ENCODE results near the gene PAPSS2. TPM values are rescaled to one million over a fixed set of nuclear protein-coding genes. Genes with fewer than 3 reads are reported as not detected.

PAPSS2 gene
- total and polyA plus RNA-seq, 8 donors = 1.3 to 17.3 (median 10.8) TPM

GRCh38 chr10:87782721-87783120 lies 123.0 kb downstream of the PAPSS2 start:
- no peaks in the 10 kb centered on the region for H3K9me3 ChIP-seq
- no peak for TF ChIP-seq EP300 (IDR thresholded peaks at IDR 0.05)
- no peak for TF ChIP-seq POLR2A (IDR thresholded peaks at IDR 0.05)
- no peak for TF ChIP-seq CTCF (IDR thresholded peaks at IDR 0.05)
- no peak for TF ChIP-seq POLR2AphosphoS5 (IDR thresholded peaks at IDR 0.05)
- H3K4me3 ChIP-seq = no peak overlapping the region
- WGBS, 5 donors = 91 to 96% (median 95%) methylated on average over 6 of the region's 6 CpGs
- DNase-seq = no peak
- H3K4me1 ChIP-seq = no peaks in the 10 kb centered on the region
- intact Hi-C loops (cut with DNase I; ENCODE audit: low total_unique reads) = no loop called here
- no peak overlapping the region for H3K27ac ChIP-seq
- peaks cover 0 to 65% (median 54%) of the 10 kb centered on the region in 4 donors for H3K36me3 ChIP-seq
- no peaks in the 10 kb centered on the region for H3K27me3 ChIP-seq

GRCh38 chr10:87786421-87786820 lies 126.7 kb downstream of the PAPSS2 start:
- no peaks in the 10 kb centered on the region for H3K27me3 ChIP-seq
- WGBS, 5 donors = 93 to 98% (median 95%) methylated on average over 7 of the region's 7 CpGs

DNA sequence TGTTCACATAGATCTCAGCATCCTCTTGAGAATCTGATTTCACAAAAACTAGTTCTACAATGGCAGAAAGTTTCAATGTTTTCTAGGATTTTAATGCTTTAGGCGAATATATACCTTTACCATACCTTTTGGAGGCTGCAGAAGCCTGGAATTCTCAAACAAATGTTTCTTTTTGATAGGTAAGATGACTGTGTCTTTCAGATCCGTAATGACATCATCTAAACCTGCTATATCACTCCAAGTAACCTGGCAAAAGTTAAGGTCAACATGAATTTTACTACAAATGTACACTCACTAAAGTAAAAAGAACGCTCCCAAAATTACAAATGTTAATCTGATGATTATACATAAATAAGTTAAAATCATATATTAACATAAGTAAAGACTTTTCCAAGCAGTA lies 130.5 kb downstream of the PAPSS2 start:
- no peak for TF ChIP-seq POLR2A (IDR thresholded peaks at IDR 0.05)
- TF ChIP-seq CTCF (IDR thresholded peaks at IDR 0.05) = no peak
- TF ChIP-seq POLR2AphosphoS5 (IDR thresholded peaks at IDR 0.05) = no peak
- no peak for TF ChIP-seq EP300 (IDR thresholded peaks at IDR 0.05)
- peaks cover 0 to 43% (median 34%) of the 10 kb centered on the region in 4 donors for H3K36me3 ChIP-seq
- WGBS, 5 donors = 70 to 94% (median 89%) methylated on average over 3 of the region's 3 CpGs

More at GRCh38 chr10:87786421-87786820, 126.7 kb downstream of the PAPSS2 start:
- H3K27ac ChIP-seq = no peak overlapping the region
- H3K9me3 ChIP-seq = no peaks in the 10 kb centered on the region
- no peak for TF ChIP-seq POLR2AphosphoS5 (IDR thresholded peaks at IDR 0.05)
- peaks cover 0 to 55% (median 49%) of the 10 kb centered on the region in 4 donors for H3K36me3 ChIP-seq
- DNase-seq = no peak
- intact Hi-C loops (cut with DNase I; ENCODE audit: low total_unique reads) = no loop called here
- H3K4me1 ChIP-seq = peaks cover 0 to 7% (median 7%) of the 10 kb centered on the region in 4 donors
- no peak overlapping the region for H3K4me3 ChIP-seq

DNA sequence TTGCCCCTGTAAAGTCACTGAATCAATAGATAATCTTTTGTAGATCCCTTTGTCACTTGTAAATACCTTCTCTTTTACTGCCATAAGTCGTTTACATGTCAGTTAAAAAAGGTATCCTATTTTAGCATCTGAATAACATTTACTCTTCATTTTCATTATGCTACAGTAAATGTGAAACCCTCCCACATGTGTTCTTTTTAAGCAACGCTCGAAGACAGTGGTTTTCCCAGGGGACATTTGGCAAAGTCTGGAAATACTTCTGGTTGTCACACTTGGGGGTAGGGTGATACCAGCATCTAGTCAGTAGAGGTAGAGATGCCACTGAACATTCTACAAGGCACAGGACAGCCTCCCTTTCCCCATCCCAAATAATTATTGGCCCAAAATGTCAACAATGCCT lies 134.6 kb downstream of the PAPSS2 start:
- TF ChIP-seq CTCF (IDR thresholded peaks at IDR 0.05) = no peak
- no peak for TF ChIP-seq POLR2AphosphoS5 (IDR thresholded peaks at IDR 0.05)
- no peak for TF ChIP-seq EP300 (IDR thresholded peaks at IDR 0.05)
- no peak for TF ChIP-seq POLR2A (IDR thresholded peaks at IDR 0.05)
- Histone ChIP-seq H3K4me1 (peaks cover 0 to 10% (median 7%) of the 10 kb centered on the region in 4 donors), H3K27ac (no peak overlapping the region), H3K27me3 (no peaks in the 10 kb centered on the region), H3K4me3 (no peak overlapping the region), H3K36me3 (peaks cover 0 to 23% (median 16%) of the 10 kb centered on the region in 4 donors), H3K9me3 (no peaks in the 10 kb centered on the region)
- intact Hi-C loops (cut with DNase I; ENCODE audit: low total_unique reads) = no loop called here
- DNase-seq = no peak
- 74 to 85% (median 75%) methylated on average over 3 of the region's 3 CpGs for WGBS, 5 donors

More for the DNA sequence above, 130.5 kb downstream of the PAPSS2 start:
- no peak for DNase-seq
- H3K4me3 ChIP-seq = no peak overlapping the region
- H3K4me1 ChIP-seq = peaks cover 0 to 7% (median 7%) of the 10 kb centered on the region in 4 donors
- intact Hi-C loops (cut with DNase I; ENCODE audit: low total_unique reads) = no loop called here
- no peak overlapping the region for H3K27ac ChIP-seq
- H3K9me3 ChIP-seq = no peaks in the 10 kb centered on the region
- H3K27me3 ChIP-seq = no peaks in the 10 kb centered on the region

Other genes with a start within 250 kb of the PAPSS2 start
- 10 to 100 TPM in 3 of 5 donors, 1 to 10 TPM in 1, under 1 TPM in 1; 0.89 to 19.4 (median 12.7) TPM for gene MINPP1, start 155.0 kb upstream of the PAPSS2 start, total RNA-seq
- gene MINPP1, start 155.0 kb upstream of the PAPSS2 start, polyA plus RNA-seq = 1 to 10 TPM; 3.7 to 8.2 (median 4.9) TPM
- gene ATAD1, start 158.3 kb downstream of the PAPSS2 start, total RNA-seq = 10 to 100 TPM in 4 of 5 donors, 1 to 10 TPM in 1; 9.0 to 61.7 (median 21.6) TPM
- gene ATAD1, start 158.3 kb downstream of the PAPSS2 start, polyA plus RNA-seq = 10 to 100 TPM in 1 of 3 donors, 1 to 10 TPM in 2; 7.0 to 10.6 (median 7.4) TPM
- gene KLLN, start 203.7 kb downstream of the PAPSS2 start, total RNA-seq = under 1 TPM in 1 of 5 donors, not detected in 4; 0.18 TPM
- under 1 TPM; 0.23 to 0.37 (median 0.31) TPM for gene KLLN, start 203.7 kb downstream of the PAPSS2 start, polyA plus RNA-seq
- gene PTEN, start 203.7 kb downstream of the PAPSS2 start, total RNA-seq = 100 to 1,000 TPM in 3 of 5 donors, 10 to 100 TPM in 2; 56.6 to 374 (median 118) TPM
- 10 to 100 TPM; 26.2 to 30.7 (median 30.3) TPM for gene PTEN, start 203.7 kb downstream of the PAPSS2 start, polyA plus RNA-seq